Panc1 (cell line): ENCODE data around the gene CARMIL1.

Source experiments
- POLR2AphosphoS5 ChIP-seq: IDR thresholded peaks from 2 replicates; pipeline ENCODE4 v1.6.1; 2012; ENCODE audit warnings: mild to moderate bottlenecking, low read depth, low read length, moderate library complexity
- SIN3A ChIP-seq: IDR thresholded peaks from 2 replicates; pipeline ENCODE4 v1.6.1; 2012; ENCODE audit warnings: low read depth, mild to moderate bottlenecking, low read length, moderate library complexity, borderline replicate concordance; ENCODE audit not compliant: insufficient read depth
- TCF7L2 ChIP-seq: IDR thresholded peaks from 2 replicates; pipeline ENCODE4 v1.6.1; 2011; ENCODE audit warnings: mild to moderate bottlenecking, low read depth, low read length, inconsistent platforms
- TF ChIP-seq, protein P1 (sequence below): fragments of 450-650 bp; IDR thresholded peaks from 2 replicates; pipeline ENCODE4 v1.5.1; 2017; ENCODE audit warnings: mild to moderate bottlenecking
- TF ChIP-seq, protein P2 (sequence below), 2 experiments: IDR thresholded peaks; 2 replicates each; pipeline ENCODE4 v1.6.1; 2011 to 2012; ENCODE audit warnings: low read depth in 2 of 2, control low read depth in 1 of 2, low read length in 1 of 2, mild to moderate bottlenecking in 1 of 2, moderate library complexity in 1 of 2; ENCODE audit not compliant: insufficient read depth in 1 of 2

DNA sequence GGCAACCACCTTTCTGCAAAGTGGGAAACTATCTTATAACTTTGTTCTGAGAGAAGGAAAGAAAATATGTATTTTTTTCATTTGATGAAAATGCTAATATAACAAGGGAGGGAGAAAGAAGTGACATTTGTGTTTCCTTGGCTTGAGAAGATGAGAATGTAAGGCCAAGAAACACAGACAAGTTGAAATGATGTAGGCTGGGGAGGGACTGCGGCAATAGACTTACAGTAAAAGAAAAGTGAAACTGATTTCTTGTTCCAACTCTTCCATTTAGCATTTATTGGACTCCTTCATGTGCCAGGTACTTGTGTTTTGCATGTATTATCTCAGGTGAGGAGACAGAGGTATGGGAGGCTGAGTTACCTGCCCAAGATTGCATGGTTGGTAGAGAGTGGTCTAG lies 130.9 kb downstream of the CARMIL1 start:
- TF ChIP-seq, protein P1, sequence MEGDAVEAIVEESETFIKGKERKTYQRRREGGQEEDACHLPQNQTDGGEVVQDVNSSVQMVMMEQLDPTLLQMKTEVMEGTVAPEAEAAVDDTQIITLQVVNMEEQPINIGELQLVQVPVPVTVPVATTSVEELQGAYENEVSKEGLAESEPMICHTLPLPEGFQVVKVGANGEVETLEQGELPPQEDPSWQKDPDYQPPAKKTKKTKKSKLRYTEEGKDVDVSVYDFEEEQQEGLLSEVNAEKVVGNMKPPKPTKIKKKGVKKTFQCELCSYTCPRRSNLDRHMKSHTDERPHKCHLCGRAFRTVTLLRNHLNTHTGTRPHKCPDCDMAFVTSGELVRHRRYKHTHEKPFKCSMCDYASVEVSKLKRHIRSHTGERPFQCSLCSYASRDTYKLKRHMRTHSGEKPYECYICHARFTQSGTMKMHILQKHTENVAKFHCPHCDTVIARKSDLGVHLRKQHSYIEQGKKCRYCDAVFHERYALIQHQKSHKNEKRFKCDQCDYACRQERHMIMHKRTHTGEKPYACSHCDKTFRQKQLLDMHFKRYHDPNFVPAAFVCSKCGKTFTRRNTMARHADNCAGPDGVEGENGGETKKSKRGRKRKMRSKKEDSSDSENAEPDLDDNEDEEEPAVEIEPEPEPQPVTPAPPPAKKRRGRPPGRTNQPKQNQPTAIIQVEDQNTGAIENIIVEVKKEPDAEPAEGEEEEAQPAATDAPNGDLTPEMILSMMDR = no peak
- TF ChIP-seq POLR2AphosphoS5 (no peak), TCF7L2 (no peak), SIN3A (no peak)
- TF ChIP-seq, protein P2, sequence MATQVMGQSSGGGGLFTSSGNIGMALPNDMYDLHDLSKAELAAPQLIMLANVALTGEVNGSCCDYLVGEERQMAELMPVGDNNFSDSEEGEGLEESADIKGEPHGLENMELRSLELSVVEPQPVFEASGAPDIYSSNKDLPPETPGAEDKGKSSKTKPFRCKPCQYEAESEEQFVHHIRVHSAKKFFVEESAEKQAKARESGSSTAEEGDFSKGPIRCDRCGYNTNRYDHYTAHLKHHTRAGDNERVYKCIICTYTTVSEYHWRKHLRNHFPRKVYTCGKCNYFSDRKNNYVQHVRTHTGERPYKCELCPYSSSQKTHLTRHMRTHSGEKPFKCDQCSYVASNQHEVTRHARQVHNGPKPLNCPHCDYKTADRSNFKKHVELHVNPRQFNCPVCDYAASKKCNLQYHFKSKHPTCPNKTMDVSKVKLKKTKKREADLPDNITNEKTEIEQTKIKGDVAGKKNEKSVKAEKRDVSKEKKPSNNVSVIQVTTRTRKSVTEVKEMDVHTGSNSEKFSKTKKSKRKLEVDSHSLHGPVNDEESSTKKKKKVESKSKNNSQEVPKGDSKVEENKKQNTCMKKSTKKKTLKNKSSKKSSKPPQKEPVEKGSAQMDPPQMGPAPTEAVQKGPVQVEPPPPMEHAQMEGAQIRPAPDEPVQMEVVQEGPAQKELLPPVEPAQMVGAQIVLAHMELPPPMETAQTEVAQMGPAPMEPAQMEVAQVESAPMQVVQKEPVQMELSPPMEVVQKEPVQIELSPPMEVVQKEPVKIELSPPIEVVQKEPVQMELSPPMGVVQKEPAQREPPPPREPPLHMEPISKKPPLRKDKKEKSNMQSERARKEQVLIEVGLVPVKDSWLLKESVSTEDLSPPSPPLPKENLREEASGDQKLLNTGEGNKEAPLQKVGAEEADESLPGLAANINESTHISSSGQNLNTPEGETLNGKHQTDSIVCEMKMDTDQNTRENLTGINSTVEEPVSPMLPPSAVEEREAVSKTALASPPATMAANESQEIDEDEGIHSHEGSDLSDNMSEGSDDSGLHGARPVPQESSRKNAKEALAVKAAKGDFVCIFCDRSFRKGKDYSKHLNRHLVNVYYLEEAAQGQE (IDR thresholded peaks at IDR 0.05; ENCODE audit: insufficient read depth in 1 of 2, low read depth in 2 of 2, low read length in 1 of 2) = no peak
